Panc1 (cell line): Measurements from ENCODE around the gene CARM1.

ENCODE experiments used
- POLR2AphosphoS5 ChIP-seq: IDR thresholded peaks from 2 replicates; pipeline ENCODE4 v1.6.1; 2012; ENCODE audit warnings: mild to moderate bottlenecking, low read depth, low read length, moderate library complexity
- SIN3A ChIP-seq: IDR thresholded peaks from 2 replicates; pipeline ENCODE4 v1.6.1; 2012; ENCODE audit warnings: low read depth, mild to moderate bottlenecking, low read length, moderate library complexity, borderline replicate concordance; ENCODE audit not compliant: insufficient read depth
- TCF7L2 ChIP-seq: IDR thresholded peaks from 2 replicates; pipeline ENCODE4 v1.6.1; 2011; ENCODE audit warnings: mild to moderate bottlenecking, low read depth, low read length, inconsistent platforms
- TF ChIP-seq, protein P1 (sequence below): fragments of 450-650 bp; IDR thresholded peaks from 2 replicates; pipeline ENCODE4 v1.5.1; 2017; ENCODE audit warnings: mild to moderate bottlenecking
- TF ChIP-seq, protein P2 (sequence below), 2 experiments: IDR thresholded peaks; 2 replicates each; pipeline ENCODE4 v1.6.1; 2011 to 2012; ENCODE audit warnings: low read depth in 2 of 2, control low read depth in 1 of 2, low read length in 1 of 2, mild to moderate bottlenecking in 1 of 2, moderate library complexity in 1 of 2; ENCODE audit not compliant: insufficient read depth in 1 of 2

DNA sequence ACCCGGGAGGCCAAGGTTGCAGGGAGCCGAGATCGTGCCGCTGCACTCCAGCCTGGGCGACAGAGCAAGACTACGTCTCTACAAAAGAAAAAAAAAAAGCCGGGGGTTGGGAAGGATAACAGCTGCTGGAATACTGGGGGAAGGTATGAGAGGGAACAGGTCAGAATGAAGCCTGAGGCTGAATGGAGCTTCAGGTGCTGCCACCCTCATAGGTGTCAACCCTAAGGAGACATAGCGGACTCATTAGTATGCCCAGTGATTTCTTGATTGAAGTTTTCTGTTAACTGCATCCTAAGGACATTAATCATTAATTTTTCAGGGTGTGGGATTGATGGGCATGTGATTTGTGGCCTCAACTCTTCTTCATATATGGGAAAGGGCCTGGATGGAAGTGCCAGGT, 95.5 kb downstream of the CARM1 start:
- TF ChIP-seq TCF7L2 (no peak), SIN3A (no peak), POLR2AphosphoS5 (no peak)
- TF ChIP-seq, protein P1, sequence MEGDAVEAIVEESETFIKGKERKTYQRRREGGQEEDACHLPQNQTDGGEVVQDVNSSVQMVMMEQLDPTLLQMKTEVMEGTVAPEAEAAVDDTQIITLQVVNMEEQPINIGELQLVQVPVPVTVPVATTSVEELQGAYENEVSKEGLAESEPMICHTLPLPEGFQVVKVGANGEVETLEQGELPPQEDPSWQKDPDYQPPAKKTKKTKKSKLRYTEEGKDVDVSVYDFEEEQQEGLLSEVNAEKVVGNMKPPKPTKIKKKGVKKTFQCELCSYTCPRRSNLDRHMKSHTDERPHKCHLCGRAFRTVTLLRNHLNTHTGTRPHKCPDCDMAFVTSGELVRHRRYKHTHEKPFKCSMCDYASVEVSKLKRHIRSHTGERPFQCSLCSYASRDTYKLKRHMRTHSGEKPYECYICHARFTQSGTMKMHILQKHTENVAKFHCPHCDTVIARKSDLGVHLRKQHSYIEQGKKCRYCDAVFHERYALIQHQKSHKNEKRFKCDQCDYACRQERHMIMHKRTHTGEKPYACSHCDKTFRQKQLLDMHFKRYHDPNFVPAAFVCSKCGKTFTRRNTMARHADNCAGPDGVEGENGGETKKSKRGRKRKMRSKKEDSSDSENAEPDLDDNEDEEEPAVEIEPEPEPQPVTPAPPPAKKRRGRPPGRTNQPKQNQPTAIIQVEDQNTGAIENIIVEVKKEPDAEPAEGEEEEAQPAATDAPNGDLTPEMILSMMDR: no peak
- TF ChIP-seq, protein P2, sequence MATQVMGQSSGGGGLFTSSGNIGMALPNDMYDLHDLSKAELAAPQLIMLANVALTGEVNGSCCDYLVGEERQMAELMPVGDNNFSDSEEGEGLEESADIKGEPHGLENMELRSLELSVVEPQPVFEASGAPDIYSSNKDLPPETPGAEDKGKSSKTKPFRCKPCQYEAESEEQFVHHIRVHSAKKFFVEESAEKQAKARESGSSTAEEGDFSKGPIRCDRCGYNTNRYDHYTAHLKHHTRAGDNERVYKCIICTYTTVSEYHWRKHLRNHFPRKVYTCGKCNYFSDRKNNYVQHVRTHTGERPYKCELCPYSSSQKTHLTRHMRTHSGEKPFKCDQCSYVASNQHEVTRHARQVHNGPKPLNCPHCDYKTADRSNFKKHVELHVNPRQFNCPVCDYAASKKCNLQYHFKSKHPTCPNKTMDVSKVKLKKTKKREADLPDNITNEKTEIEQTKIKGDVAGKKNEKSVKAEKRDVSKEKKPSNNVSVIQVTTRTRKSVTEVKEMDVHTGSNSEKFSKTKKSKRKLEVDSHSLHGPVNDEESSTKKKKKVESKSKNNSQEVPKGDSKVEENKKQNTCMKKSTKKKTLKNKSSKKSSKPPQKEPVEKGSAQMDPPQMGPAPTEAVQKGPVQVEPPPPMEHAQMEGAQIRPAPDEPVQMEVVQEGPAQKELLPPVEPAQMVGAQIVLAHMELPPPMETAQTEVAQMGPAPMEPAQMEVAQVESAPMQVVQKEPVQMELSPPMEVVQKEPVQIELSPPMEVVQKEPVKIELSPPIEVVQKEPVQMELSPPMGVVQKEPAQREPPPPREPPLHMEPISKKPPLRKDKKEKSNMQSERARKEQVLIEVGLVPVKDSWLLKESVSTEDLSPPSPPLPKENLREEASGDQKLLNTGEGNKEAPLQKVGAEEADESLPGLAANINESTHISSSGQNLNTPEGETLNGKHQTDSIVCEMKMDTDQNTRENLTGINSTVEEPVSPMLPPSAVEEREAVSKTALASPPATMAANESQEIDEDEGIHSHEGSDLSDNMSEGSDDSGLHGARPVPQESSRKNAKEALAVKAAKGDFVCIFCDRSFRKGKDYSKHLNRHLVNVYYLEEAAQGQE (IDR thresholded peaks at IDR 0.05; ENCODE audit: insufficient read depth in 1 of 2, low read depth in 2 of 2, low read length in 1 of 2): no peak
